GM21390 (cell line): ENCODE measurements around the gene PI4K2B.
A peak's percentile ranks its signal among the peaks of the same experiment; 100 is the strongest.
"Not testable (repeated sequence)": the region's sequence is repeated elsewhere in the genome, so short reads cannot be mapped to it uniquely, and the experiment has no call there.

ENCODE experiments used
- ATAC-seq: cut with Tn5 transposase; IDR thresholded peaks from one replicate; pipeline ENCODE4 v1.9.1; 2021; ENCODE audit not compliant: unreplicated experiment

PI4K2B gene

GRCh38 chr4:25302626-25303025 is 68.8 kb downstream of the PI4K2B start:
- no peak for ATAC-seq

GRCh38 chr4:25303578-25303977 is 69.7 kb downstream of the PI4K2B start:
- ATAC-seq, result no peak

- no peak for ATAC-seq
These were observed 72.8 kb downstream of the PI4K2B start for GRCh38 chr4:25306518-25307057.

- no peak for ATAC-seq
These were observed 73.8 kb downstream of the PI4K2B start for GRCh38 chr4:25307596-25307995.

GRCh38 chr4:25308306-25308705 is 74.5 kb downstream of the PI4K2B start:
- ATAC-seq, result no peak

GRCh38 chr4:25308761-25309160 is 74.9 kb downstream of the PI4K2B start:
- ATAC-seq, result no peak

- ATAC-seq, result peak; percentile 71
These were observed 76.4 kb downstream of the PI4K2B start for GRCh38 chr4:25310066-25310802.

GRCh38 chr4:25310803-25311166 is 77.0 kb downstream of the PI4K2B start:
- peak; percentile 18 for ATAC-seq

GRCh38 chr4:25312496-25313200 is 78.8 kb downstream of the PI4K2B start, which contains the start of gene ZCCHC4:
TSS of gene ZCCHC4 (plus strand) at chr4:25312774. CDS start at chr4:25312810, 36 bp downstream.
- ATAC-seq, result peak; percentile 70

GRCh38 chr4:25313201-25313895 is 79.5 kb downstream of the PI4K2B start:
- no peak for ATAC-seq

- ATAC-seq, result no peak
These were observed 86.5 kb downstream of the PI4K2B start for GRCh38 chr4:25320336-25320735.

GRCh38 chr4:25320773-25321172 is 86.9 kb downstream of the PI4K2B start:
- no peak for ATAC-seq

GRCh38 chr4:25321703-25322102 is 87.9 kb downstream of the PI4K2B start:
- ATAC-seq, result peak; percentile 51

GRCh38 chr4:25328463-25328862 is 94.6 kb downstream of the PI4K2B start:
- ATAC-seq, result not testable (repeated sequence)
